NOMO-1 treated with DMSO at 0.1 percent for 48 hours (cell line): ENCODE measurements around the gene EP400.
A peak's percentile ranks its signal among the peaks of the same experiment; 100 is the strongest.
"Not testable (repeated sequence)": the region's sequence is repeated elsewhere in the genome, so short reads cannot be mapped to it uniquely, and the experiment has no call there.

ENCODE experiments used
- DNase-seq: peaks from one replicate; lab custom pipeline; 2025; ENCODE audit not compliant: unreplicated experiment; lab: John Stamatoyannopoulos, UW

The EP400 gene

DNA sequence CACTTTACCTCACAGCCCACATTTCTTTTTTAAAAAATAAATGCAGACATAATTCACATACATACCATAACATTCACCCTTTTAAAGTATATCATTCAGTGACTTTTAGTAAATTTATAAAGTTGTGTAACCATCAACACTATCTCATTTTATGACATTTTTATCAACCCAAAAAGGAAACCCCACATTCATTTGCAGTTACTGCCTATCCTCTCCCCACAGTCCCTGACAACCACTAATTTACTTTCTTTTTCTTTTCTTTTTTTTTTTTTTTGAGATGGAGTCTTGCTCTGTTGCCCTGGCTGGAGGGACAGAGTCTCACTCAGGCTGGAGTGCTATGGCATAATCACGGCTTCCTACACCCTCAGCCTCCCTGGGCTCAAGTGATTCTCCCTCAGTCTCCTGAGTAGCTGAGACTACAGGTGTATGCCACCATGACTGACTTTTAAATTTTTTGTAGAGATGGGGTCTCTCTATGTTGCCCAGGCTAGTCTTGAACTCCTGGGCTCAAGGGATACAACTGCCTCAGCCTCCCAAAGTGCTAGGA lies 1.5 kb upstream of the EP400 start:
- DNase-seq: no peak

DNA sequence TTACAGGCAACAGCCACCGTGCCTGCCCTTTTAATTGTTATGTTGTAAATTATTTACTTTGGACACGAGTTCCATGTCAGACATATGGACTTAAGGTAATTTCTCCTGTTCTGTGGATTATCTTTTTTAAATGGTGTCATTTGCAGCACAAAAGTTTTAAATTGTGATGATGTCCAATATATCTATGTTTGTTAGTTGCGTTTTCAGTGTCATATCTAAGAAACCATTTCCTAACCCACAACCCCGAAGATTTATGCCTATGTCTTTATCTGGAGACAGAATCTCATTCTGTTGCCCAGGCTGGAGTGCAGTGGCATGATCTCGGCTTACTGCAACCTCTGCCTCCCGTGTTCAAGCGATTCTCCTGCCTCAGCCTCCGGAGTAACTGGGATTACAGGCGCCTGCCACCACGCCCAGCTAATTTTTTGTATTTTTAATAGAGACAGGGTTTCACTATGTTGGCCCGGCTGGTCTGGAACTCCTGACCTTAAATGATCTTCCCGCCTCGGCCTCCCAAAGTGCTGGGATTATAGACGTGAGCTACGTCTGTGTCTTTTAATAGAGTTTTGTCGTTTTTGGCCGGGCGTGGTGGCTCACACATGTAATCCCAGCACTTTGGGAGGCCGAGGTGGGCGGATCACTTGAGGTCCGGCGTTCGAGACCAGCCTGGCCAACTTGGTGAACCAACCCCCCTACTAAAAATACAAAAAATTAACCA lies 870 bp upstream of the EP400 start:
- DNase-seq: not testable (repeated sequence)

DNA sequence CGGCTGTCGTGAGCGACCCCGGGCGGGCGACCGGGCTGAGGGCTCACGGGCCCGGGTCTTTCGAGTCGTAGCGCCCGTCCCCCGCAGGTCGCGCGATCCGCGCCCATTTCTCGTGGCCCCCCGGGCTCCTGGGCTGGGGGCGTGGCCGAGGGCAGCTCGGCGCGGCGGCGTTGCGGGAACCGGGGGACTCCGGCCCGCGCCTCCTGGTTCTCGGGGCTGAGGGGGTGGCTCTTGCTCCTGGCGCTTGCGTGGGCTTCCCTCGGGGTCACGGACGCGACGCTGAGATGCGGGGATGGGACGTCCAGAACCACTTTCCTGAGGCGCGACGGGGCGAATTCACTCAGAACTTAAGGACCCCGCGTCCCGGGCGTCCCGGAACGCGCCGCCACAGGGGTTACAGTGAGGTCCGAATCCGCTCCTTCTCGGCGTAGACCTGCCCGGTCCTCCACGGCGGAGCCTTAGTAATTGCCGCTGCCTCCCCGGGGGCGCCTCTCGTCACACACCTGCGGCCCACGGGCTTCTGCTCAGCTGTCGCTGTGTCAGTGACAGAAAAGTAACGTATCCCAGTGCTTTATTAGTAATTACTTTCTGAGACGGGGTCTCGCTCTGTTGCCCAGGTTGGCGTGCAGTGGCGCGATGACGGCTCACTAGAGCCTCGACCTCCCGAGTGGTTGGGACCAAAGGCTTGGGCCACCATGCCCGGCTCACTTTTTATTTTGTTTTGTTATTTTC lies 606 bp downstream of the EP400 start:
- DNase-seq: no peak

DNA sequence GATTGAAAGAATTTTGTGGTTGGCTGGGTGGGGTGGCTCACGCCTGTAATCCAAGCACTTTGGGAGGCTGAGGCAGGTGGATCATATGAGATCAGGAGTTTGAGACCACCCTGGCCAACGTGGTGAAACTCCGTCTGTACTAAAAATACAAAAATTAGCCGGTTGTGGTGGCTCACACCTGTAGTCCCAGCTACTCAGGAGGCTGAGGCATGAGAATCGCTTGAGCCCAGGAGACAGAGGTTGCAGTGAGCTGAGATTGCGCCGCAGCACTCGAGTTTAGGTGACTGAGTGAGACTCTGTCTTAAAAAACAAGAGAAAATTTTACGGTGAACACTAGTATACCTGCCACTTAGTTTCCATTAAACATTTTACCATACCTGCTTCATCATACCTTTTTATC lies 4.1 kb downstream of the EP400 start:
- DNase-seq: not testable (repeated sequence)

DNA sequence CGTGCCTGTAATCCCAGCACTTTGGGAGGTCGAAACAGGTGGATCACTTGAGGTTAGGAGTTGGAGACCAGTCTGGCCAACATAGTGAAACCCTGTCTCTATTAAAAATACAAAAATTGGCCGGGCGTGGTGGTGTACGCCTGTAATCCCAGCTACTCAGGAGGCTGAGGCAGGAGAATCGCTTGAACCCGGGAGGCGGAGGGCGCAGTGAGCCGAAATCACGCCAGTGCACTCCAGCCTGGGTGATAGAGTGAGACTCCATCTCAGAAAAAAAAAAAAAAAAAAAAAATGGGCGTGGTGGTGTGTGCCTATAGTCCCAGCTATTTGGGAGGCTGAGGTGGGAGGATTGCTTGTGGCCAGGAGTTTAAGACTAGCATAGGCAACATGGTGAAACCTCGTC lies 4.7 kb downstream of the EP400 start:
- DNase-seq: not testable (repeated sequence)

DNA sequence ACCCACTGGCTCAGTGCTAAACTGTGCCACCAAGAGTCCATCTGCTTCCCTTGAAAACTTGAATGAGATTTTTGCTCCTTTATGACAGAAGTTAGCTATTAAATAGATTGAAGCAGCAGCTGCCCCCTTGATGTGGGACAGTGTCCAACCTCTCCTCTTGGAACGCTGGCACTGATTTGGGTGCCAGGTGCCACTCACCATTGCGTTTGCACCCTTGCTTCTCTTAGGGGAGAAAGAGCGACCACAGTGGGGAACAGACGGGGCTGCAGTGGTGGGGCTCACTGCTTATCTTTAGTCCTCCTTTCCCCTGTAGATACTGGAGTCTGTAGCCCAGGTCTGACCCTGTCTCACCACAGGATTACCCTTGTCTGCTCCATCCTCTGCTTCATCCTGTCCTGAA lies 9.4 kb downstream of the EP400 start:
- no peak for DNase-seq

DNA sequence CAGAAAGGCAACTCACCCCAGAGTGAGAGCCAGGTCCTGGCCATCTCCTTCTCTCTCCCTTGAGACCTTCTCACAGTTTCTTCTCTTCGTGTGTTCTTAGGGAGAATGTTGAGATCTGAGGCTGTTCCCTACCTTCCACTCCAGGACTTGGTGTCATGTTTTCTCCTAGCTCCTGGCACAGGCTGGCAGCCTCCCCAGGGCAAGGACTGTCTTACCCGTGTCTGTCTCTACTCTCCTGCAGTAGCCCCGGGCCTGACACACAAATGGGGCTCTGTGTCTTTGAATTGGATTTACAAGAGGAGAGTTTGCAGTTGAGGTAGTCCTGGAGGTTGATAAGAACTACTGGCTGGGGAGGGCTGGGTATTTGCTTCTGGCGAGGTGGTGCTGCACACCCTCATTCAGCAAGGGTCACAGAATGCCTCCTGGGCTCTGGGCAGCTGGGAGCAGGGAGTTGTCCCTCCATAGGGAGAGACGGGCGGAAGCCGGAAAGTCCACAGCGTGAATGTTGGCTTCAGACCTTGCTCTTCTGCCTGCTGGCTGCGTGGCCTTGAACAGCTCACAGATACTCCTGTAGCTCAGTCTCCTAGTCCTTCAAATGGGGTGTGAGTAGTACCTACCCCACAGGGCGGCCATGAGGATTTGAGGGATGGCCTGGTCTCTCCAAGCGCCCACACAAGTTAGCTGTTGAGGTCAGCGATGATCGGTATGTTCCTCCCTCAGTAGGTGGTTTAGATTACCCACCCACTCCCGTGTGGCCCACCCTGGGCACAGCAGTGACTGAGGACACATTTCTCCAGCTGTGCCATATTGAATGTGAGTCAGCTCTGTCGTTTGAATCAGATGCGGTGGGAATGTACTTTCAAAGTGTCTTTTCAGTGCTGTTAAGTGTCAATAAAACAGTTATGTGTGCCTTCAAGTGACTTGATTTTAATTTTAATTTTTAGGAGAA lies 10.2 kb downstream of the EP400 start:
- no peak for DNase-seq

DNA sequence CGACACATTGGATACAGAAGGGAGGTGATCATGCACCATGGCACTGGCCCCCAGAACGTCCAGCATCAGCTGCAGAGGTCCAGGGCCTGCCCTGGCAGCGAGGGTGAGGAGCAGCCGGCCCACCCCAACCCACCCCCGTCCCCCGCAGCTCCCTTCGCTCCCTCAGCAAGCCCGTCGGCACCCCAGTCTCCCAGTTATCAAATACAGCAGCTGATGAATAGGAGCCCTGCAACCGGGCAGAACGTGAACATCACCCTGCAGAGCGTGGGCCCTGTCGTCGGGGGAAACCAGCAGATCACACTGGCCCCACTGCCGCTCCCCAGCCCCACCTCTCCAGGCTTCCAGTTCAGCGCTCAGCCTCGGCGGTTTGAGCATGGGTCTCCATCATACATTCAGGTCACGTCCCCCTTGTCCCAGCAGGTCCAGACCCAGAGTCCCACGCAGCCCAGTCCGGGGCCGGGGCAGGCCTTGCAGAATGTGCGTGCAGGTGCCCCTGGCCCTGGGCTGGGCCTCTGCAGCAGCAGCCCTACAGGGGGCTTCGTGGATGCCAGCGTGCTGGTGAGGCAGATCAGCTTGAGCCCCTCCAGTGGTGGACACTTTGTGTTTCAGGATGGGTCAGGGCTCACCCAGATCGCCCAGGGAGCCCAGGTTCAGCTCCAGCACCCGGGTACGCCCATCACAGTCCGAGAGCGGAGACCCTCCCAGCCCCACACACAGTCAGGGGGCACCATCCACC lies 11.0 kb downstream of the EP400 start:
- not testable (repeated sequence) for DNase-seq

DNA sequence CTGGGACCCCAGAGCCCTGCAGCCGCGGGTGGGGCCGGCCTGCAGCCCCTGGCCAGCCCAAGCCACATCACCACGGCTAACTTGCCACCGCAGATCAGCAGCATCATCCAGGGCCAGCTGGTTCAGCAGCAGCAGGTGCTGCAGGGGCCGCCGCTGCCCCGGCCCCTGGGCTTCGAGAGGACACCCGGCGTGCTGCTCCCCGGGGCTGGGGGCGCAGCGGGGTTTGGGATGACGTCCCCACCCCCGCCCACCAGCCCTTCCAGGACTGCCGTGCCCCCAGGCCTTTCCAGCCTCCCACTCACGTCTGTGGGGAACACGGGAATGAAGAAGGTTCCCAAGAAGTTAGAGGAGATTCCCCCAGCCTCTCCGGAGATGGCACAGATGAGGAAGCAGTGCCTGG lies 11.6 kb downstream of the EP400 start:
- DNase-seq: not testable (repeated sequence)

DNA sequence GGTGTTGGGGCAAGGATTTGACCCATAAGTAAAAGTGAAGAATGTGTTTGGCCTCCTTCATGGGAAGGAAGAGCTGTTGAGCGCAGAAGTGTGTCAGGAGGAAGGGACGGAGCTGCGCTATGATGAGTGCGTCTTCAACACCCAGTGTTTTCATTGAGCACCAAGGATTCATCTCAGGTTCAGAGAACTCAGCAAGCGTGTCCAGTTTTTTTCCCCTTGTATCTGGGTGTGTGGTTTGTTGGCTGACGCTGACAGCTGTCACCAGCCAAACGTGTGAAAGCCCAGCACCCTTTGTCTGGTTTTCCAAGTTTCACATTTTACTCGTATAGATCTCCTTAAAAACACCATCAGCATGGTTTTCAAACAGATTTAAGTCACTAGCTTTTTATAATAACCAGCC lies 12.3 kb downstream of the EP400 start:
- no peak for DNase-seq

DNA sequence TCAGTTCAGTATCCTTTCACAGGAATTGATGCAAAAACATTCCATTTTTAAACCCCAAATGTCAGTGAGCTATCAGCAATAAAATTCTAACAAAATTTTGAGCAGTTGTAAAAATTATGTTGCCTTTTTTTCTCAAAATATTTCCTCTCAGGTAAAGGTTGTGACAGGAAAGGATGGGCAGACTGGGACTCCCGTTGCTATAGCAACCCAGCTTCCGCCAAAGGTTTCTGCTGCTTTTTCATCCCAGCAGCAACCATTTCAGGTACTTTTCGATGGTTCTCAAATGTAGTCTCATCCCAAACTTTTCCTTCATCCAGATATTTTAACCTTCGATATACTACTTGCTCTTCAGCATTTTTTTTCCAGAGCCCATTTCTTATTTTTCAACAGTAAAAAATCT lies 13.6 kb downstream of the EP400 start:
- no peak for DNase-seq

DNA sequence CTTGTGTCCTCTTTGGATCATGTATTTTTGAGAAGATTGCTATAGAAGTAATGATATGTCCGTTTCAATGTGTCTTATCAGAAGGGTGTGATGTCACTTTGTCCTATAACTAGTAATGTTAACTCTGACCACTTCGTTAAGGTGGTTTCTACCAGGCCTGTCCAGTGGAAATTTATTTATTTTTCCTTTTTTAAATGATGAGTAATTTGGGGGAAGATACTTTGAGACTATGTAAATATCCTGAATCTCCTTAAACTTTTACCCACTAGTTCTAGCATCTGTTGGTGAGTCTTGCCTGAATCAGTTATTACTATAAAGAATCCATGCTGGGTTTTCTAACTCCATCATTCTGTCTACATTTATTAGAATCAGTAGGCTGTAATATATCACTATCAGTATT lies 15.3 kb downstream of the EP400 start:
- no peak for DNase-seq

DNA sequence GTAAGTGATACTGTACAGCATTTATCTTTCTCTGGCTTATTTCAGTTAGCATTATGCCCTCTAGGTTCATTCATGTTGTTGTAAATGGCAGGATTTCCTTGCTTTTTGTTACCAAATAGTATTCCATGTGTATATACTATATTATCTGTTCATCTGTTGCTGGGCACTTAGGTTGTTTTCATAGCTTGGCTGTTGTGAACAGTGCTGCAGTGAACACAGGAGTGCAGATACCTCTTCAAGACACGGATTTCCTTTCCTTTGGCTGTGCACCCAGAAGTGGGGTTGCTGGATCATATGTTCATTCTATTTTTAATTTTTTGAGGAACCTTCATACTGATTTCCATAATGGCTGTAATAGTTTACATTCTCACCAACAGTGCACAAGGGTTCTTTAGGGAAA lies 21.5 kb downstream of the EP400 start:
- no peak for DNase-seq

DNA sequence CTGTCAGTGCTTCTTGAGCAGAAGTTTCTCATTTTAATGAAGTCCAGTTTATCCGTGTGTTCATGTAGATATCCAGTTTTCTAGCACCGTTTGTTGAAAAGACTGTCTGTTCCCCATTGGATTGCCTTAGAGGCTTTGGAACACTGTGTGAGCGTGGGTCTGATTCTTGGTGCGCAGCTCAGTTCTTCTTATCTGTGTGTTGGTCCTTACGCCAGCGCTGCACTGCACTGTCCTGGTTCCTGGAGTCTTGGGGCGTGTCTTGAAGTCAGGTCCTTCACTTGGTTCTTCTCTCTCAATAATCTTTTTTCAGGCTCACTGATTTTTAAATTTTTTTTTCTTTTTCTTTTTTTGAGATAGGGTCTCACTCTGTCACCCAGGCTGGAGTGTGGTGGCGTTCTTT lies 25.5 kb downstream of the EP400 start:
- DNase-seq: no peak

DNA sequence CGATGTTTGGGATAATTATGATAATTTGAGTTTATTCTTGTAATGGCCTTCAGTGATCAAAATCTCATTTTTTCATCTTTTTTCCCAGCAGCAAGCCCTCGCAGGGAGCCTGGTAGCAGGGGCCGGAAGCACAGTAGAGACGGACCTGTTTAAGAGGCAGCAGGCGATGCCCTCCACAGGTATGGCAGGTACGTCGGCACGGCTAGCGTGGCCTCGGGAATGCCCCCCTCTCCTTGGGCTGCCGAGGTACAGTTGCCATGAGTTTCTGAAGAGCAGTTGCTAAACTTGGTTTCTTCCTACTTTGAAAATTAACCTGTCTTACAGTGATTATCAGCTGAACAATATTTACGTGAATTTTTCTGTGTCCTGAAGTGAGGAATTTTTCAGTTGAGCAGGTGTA lies 29.9 kb downstream of the EP400 start:
- no peak for DNase-seq

DNA sequence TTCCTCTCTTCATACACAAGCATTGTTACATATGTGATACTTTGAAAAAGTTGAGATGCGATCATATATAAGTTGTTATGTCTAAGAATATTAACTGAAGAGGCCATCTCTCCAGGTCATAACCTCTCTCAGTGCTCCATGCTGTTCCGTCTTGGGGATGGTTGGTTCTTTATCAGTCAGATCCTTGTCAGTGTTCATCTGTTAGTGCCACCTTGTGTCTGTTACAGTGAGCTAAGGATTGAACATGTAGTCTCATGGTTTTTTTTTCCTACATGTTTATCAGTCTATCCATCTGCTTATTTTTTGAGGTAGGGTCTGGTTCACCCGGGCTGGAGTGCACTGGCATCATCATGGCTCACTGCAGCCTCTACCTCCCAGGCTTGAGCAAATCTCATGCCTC lies 30.5 kb downstream of the EP400 start:
- DNase-seq: no peak

DNA sequence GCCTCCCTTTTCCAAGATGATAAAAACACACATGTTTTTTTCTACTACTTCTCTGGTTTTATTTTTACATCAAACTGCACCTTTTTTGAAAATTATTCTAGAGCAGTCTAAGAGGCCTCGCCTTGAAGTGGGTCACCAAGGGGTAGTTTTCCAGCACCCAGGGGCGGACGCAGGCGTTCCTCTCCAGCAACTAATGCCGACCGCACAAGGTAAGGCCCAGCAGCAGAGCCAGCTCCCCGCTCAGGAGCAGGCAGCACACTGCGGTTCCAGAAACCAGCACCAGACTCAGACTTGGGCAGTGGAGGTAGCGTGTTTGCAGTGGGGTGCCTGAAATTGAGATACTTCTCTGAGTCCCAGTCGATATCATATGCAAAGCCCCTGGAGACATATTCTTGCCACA lies 31.6 kb downstream of the EP400 start:
- DNase-seq: no peak

DNA sequence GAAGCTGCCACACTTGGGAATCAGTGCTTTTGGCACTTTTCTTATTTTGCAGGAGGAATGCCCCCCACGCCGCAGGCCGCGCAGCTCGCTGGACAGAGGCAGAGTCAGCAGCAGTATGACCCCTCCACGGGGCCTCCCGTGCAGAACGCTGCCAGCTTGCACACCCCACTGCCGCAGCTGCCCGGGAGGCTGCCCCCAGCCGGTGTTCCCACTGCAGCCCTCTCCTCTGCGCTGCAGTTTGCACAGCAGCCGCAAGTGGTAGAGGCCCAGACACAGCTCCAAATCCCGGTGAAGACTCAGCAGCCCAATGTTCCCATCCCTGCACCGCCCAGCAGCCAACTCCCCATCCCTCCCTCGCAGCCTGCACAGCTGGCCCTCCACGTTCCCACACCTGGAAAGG lies 32.3 kb downstream of the EP400 start:
- no peak for DNase-seq

DNA sequence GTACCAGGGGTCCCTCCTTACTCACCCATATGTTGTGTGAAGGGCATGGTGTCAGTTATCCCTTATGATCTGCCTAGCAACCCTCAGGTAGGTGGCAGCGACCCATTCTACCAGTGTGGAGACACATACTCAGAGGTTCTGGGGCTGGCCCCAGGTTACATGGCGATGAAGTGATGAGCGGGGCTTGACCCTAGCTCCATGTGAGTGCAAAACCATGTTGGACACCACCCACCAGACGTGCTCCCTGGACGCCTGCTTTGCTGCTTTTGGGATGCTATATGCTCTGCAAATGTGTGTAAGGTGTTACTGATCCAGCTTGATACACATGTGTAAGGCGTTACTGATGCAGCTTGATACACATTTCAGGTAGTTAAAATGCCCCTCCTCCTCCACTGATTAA lies 33.3 kb downstream of the EP400 start:
- DNase-seq: no peak

DNA sequence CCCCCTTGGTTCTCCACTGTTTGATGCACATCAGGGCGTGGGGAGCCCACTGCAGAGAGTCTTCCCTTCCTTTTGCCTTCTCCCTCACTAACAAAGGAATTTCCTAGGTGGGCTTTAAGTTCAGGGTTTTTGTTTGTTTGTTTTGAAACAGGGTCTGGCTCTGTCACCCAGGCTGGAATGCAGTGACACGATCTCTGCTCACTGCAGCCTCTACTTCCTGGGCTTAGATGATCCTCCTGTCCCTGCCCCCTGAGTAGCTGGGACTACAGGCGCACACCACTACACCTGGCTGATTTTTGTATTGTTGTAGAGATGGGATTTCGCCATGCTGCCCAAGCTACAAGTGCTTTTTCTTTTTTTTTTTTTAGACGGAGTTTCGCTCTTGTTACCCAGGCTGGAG lies 33.8 kb downstream of the EP400 start:
- no peak for DNase-seq

DNA sequence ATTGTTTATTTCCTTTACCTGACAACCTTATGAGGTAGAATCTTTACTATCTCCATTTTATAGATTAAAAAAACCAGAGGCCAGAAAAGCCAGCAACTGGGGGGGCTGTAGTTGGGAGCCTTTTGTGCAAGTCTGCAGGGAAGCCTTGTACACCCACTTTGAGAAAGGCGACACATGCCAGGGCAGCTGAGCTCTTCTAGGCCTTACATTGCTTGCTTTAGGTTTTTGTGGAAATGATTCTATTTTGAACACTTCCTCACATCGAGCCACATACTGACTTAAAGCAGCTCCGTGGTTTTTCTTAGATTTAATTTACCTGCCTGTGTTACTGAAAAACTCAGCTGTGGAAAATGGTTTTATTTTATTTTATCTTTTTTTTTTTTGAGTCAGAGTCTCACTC lies 34.6 kb downstream of the EP400 start:
- DNase-seq: peak; percentile 33
